Measurements from ENCODE around the gene KLK11. TPM values are rescaled to one million over a fixed set of nuclear protein-coding genes. Genes with fewer than 3 reads are reported as not detected.

KLK11 gene
- total RNA-seq, 2 donors from 2014 or later = 0.29 to 2.5 TPM

- Mint-ChIP-seq H3K27ac (no peak overlapping the region), H3K4me1 (peaks cover 12% of the 10 kb centered on the region), H3K4me3 (no peak overlapping the region), H3K9me3 (peaks cover 5% of the 10 kb centered on the region), H3K36me3 (ENCODE audit: low read depth) (no peaks in the 10 kb centered on the region), H3K27me3 (ENCODE audit: insufficient read depth) (peaks cover 84% of the 10 kb centered on the region)
- Histone ChIP-seq H3K27ac (ENCODE audit: low read depth, low read length) (no peak overlapping the region), H3K9me3 (ENCODE audit: control insufficient read depth, low read length) (no peaks in the 10 kb centered on the region), H3K4me3 (ENCODE audit: low read length) (no peak overlapping the region), H3K4me1 (ENCODE audit: control insufficient read depth, insufficient read depth, low read length) (no peaks in the 10 kb centered on the region), H3K9ac (ENCODE audit: extremely low read depth, low read length, poor library complexity, severe bottlenecking) (no peak overlapping the region), H3K27me3 (ENCODE audit: control insufficient read depth, insufficient read depth, low read length, poor library complexity, severe bottlenecking) (peaks cover 60% of the 10 kb centered on the region), H3K36me3 (ENCODE audit: control insufficient read depth, insufficient read depth, low read length) (no peaks in the 10 kb centered on the region)
- no peak for DNase-seq
- WGBS, 2 experiments (ENCODE audit: insufficient coverage in 1 of 2, insufficient read length in 1 of 2) = 87 to 98% methylated on average over 6 to 18 of the region's 19 CpGs
- TF ChIP-seq CTCF (conservative IDR thresholded peaks at IDR 0.05) = no peak
Measured at GRCh38 chr19:51015691-51016267, 10.6 kb downstream of the KLK11 start.

GRCh38 chr19:51014242-51014641 lies 12.2 kb downstream of the KLK11 start:
- Histone ChIP-seq H3K9ac (ENCODE audit: extremely low read depth, low read length, poor library complexity, severe bottlenecking) (no peak overlapping the region), H3K9me3 (ENCODE audit: control insufficient read depth, low read length) (no peaks in the 10 kb centered on the region), H3K4me3 (ENCODE audit: low read length) (no peak overlapping the region), H3K27me3 (ENCODE audit: control insufficient read depth, insufficient read depth, low read length, poor library complexity, severe bottlenecking) (peaks cover 52% of the 10 kb centered on the region), H3K36me3 (ENCODE audit: control insufficient read depth, insufficient read depth, low read length) (no peaks in the 10 kb centered on the region), H3K4me1 (ENCODE audit: control insufficient read depth, insufficient read depth, low read length) (no peaks in the 10 kb centered on the region), H3K27ac (ENCODE audit: low read depth, low read length) (no peak overlapping the region)
- WGBS, 2 experiments (ENCODE audit: insufficient coverage in 1 of 2, insufficient read length in 1 of 2) = 81 to 87% methylated on average over 5 to 6 of the region's 6 CpGs
- H3K36me3 Mint-ChIP-seq (ENCODE audit: low read depth) = no peaks in the 10 kb centered on the region
- DNase-seq = no peak
- H3K9me3 Mint-ChIP-seq = peaks cover 5% of the 10 kb centered on the region
- no peak for TF ChIP-seq CTCF (conservative IDR thresholded peaks at IDR 0.05)
- peaks cover 8% of the 10 kb centered on the region for H3K4me1 Mint-ChIP-seq
- peaks cover 85% of the 10 kb centered on the region for H3K27me3 Mint-ChIP-seq (ENCODE audit: insufficient read depth)
- no peak overlapping the region for H3K27ac Mint-ChIP-seq
- no peak overlapping the region for H3K4me3 Mint-ChIP-seq

DNA sequence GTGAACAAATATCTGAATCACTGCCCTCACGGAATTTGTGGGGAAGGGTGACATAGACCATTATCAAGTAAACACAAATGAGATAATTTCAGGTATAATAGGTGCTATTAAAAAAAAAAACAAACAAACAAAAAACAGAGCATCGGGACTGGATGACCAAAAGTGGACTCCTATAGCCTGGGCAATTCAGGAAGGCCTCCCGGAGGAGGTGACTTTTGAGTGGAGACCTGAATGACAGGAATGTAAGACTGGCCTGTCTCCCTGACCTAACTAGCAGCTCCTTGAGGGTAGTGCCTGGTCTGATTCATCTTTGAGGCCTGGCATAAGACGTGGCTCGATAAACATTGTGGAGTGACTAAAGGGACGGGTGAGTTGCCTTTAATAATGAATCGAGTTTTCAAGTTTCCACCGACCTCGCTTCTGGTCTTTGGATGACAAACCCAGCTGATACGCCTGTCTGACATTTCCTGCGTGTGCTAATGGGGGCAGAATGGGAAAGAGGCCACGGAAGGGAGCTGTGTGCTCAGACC lies 13.7 kb downstream of the KLK11 start:
- Mint-ChIP-seq H3K27me3 (ENCODE audit: insufficient read depth) (peaks cover 76% of the 10 kb centered on the region), H3K36me3 (ENCODE audit: low read depth) (no peaks in the 10 kb centered on the region), H3K4me3 (no peak overlapping the region), H3K9me3 (peaks cover 5% of the 10 kb centered on the region), H3K4me1 (peaks cover 7% of the 10 kb centered on the region), H3K27ac (no peak overlapping the region)
- no peaks in the 10 kb centered on the region for H3K4me1 ChIP-seq (ENCODE audit: control insufficient read depth, insufficient read depth, low read length)
- no peak for DNase-seq
- H3K36me3 ChIP-seq (ENCODE audit: control insufficient read depth, insufficient read depth, low read length) = no peaks in the 10 kb centered on the region
- H3K9ac ChIP-seq (ENCODE audit: extremely low read depth, low read length, poor library complexity, severe bottlenecking) = no peak overlapping the region
- WGBS, 2 experiments (ENCODE audit: insufficient coverage in 1 of 2, insufficient read length in 1 of 2) = 89 to 90% methylated on average over 11 to 12 of the region's 12 CpGs
- no peak overlapping the region for H3K27ac ChIP-seq (ENCODE audit: low read depth, low read length)
- H3K27me3 ChIP-seq (ENCODE audit: control insufficient read depth, insufficient read depth, low read length, poor library complexity, severe bottlenecking) = peaks cover 40% of the 10 kb centered on the region
- no peak for TF ChIP-seq CTCF (conservative IDR thresholded peaks at IDR 0.05)
- no peak overlapping the region for H3K4me3 ChIP-seq (ENCODE audit: low read length)
- no peaks in the 10 kb centered on the region for H3K9me3 ChIP-seq (ENCODE audit: control insufficient read depth, low read length)

Data from endodermal cell (in vitro differentiated cells).